HG03558 (cell line): Measurements from ENCODE around the gene KITLG.
"Not testable (repeated sequence)": the region's sequence is repeated elsewhere in the genome, so short reads cannot be mapped to it uniquely, and the experiment has no call there.

Experiments
- ATAC-seq: cut with Tn5 transposase; IDR thresholded peaks from one replicate; pipeline ENCODE4 v1.9.1; 2021; ENCODE audit warnings: moderate number of reproducible peaks; ENCODE audit not compliant: unreplicated experiment; ENCODE audit errors: extremely low read depth

Gene KITLG

DNA sequence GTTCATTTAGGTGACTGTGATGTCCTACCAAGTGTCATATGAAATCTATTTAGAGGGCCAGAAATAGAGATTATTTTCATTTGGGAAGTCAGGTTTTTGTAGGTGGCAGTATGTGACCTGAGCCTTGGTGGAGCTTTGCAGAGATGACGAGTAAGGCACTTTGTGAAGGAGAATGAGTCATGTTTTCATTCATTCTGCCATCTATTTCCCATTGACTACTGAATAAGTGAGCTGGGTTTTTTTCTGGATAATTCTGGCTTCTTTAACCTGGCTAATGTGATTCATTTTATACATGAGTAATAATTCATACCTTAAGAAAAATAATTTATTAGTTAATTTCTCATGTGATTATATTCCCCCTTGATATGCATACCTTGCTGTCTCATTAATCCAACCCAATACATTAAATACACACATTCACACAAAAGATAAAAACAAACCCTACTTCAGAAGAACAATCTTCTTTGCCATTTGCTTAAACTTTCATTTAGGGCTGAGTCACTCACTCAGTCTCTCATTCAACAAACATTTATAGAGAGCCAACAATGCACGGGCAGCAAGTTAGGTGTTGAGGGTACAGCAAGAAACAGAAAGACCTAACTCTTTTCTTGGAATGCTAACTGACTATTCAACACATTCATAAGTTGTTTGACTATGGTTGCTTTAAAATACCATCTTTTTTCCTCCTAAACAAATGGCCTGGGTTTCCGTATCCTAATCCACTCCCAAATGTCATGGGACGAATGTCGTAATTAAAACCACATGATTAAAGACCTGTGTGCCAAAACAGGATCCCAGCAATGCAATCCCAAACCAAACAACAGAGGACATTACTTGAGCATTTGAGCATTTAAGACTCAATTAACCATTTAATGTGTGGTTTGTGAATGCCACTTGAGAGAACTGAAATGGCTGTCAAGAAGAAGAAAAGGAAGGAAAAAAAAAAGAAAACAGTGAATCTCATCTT, 78.0 kb downstream of the KITLG start:
- no peak for ATAC-seq

DNA sequence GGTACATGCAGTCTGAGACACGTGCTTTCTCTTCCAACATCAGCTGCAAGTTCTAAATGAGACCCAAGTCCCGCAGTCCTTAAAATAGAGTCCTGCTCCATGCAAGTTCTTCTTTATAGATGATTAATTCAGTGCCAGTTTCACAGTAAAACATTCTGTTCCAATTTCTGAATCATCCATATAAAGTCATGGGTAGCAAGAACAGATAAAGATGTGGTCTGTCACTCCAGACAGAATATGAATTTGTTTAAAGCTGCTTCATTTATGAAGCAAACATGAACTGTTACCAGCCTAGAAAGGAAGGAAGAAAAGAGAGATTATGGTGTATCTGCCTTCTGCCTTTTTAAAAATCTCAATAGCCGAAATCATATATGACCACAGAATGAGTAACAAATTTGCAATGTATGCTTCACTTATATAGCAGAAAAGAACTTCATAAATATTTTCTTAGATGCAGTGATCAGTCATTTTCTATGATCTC, 83.3 kb downstream of the KITLG start:
- no peak for ATAC-seq

DNA sequence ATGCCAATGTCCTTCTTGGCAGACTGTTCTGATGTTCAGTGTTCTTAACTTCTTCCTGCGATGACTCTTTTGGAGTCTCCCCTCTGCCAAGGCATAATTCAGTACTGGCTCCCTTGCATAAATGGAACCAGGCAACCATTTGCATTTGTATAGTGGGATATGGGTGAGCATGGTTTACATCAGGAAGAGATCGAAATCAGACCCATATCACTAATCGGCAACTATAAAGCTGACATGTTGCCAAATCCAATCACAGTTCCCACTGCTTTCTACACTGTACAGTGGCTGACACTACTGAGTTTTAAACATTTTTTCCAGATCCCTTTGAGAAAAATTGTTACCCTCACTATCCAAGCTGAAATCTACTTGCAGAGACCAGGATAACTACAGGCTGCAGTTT, 83.8 kb downstream of the KITLG start:
- ATAC-seq: no peak

DNA sequence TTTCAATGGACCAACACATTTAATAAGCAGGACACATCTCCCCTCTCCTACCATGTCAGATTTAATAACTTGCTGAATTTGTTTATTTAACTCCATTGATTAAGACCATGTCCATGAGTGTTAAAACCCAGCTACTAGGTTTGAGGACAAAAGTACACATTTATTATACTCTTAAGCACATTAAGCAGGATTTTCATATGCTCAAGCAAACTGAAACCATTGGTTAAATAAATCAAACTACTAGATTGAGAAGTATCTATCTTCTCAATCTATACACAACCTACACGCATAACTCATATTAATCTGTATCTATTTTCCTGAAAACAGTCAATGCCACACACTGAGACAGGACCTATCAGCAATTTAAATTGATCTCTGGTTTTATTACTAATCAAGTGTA, 85.2 kb downstream of the KITLG start:
- no peak for ATAC-seq

DNA sequence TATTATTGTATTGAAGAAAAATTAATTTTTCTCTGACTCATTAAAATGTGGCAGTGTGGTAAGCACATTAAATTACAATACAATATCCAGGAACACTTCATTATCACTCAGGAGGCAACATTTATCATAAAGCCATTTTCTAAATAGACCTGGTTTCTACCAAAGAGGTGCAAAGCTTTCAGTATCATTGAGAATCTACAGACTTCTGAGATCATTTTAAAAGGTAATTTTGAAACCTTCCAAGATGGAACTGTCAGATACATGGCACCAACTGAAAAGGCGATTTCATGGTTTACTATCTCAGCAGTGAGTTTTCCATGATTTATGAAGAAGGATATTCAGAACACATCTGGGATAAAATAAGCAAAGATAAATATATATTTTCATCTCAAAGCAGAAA, 85.8 kb downstream of the KITLG start:
- ATAC-seq: no peak

DNA sequence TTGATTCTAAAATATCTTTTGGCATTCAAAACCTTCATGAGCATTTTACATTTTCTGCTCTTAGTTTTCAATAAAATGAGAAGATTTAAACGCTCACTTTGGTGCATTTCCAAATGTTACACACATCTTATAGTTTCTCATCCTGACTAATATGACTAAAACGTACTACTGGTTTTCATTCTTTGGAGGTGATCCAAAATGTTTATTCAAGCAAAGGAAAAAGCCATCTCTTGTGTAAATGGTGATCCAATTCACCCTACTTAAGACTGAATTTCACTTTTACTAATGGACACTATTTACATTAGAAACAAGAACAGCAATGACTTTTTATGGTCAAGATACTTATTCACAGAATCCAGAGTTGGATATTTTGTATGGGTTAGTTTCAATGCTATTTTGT, 86.6 kb downstream of the KITLG start:
- ATAC-seq: no peak

DNA sequence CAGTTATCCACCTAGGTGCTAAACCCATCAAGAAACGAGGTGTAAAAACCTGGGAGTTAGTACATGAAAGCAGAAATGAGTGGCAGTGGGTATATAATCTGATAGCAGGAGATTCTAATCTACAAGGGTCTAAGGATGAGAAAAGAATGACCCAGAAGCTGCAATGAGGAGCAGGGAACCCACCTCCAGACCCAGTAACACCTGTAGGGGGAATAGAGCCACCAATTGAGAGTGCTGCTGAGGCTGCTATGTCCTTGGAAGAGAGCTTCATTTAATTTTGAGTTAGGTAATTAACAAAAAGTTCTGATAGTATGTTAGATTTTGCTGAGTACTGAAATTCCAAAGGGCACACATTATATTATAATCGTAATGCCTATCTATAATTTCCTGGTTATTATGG, 89.8 kb downstream of the KITLG start:
- no peak for ATAC-seq

DNA sequence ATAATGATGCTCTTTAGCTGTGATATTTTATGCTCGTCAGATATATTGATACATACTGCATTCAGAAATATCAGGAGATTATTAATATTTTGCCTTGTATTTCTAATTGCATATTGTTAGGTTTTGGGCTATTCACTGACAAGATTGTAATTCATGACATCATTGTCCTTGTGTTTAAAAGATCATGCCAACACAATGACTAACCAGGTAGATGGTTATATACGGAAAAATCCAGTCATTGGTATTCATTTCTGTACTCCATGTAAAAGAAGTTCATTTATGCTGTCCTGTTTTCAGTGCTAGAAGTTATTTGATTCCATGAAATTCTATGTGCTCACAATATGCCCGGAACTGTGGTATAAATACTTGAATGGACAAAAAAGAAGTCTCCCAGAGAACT, 107.5 kb downstream of the KITLG start:
- no peak for ATAC-seq

DNA sequence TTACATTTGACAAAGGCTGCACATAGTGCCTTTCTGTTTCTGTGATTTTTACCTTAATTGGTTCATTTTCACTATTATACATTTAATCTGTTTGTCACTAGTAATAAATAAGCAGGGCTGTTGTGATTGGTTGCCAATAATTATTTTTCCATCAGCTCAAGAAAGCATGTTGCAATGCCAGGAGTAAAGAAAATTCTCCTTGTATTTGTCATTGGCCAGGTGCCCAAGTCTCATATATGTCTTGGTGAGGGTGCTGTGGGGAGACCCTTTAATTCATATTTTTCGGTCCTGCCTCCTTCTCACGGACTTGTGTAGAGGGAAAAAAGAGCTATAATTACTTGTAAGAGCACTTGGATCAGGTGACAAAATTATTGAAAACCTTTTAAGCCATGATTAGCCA, 108.0 kb downstream of the KITLG start:
- ATAC-seq: no peak

DNA sequence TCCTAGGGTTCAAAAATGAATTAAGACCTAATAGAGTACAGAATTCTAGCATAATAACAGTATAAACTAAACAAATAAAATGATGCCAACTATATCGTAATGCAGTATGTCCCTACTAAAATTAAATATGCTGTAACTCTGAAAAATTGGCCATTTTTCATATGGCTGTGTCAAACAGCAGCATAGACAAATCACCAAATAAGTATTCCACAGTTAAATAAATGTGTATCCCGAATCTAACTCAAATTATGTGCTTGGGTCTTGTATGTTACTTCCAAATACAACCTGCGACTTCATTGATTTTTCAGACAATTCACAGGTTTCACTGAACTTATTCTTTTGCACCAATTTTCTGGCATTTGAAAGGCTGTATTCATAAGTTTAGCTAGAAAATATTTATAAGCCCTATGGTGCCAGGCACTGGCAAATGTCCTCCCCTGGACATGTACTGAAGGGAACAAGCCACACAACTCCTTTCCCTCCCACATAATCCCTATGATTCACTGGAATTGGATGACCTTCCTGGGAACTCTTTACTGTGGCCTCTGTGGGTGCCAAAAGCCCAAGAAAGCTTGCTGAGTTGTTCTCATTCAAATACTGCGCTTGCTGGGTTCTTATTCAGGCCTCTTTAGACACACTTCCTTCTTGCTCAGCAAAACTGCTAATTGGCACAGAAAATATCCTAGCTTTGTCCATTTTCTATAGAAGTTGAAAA, 108.8 kb downstream of the KITLG start:
- ATAC-seq: no peak

DNA sequence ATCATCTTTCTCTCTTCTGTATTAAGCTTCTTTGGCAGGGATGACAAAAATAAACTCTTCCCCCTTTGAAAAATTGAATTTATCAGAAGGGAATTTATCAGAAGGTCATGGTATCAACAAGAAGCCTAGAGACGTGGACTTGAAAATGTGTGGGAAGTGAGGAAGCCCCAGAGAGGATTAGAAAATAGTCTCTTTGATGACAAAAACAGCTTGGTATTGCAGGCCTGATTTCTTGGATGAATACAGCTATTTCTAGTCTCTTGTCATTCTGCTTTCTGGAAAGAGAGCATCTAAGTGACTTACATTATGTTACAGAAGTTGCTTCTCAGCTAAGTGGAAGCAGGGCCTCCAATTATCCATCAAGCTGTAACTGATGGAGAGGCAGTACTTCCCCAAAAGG, 111.1 kb downstream of the KITLG start:
- no peak for ATAC-seq

DNA sequence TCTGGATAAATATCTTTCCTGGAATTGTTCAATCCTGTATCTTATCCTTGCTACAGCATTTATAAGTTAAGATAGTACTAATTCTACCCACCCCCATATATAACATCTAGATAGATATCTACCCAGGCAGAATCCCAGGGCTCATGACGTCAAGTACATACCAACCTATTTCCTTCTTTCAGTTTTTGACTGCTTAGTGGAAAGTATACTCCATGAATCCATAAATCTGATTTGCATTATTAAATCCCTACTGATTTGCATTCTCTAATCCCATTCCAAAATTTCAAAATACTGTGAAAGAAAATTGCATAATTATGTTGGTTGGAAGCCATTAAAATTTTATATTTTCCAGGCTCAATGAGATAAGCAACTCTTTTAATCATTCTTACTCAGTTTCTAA, 111.7 kb downstream of the KITLG start:
- no peak for ATAC-seq

DNA sequence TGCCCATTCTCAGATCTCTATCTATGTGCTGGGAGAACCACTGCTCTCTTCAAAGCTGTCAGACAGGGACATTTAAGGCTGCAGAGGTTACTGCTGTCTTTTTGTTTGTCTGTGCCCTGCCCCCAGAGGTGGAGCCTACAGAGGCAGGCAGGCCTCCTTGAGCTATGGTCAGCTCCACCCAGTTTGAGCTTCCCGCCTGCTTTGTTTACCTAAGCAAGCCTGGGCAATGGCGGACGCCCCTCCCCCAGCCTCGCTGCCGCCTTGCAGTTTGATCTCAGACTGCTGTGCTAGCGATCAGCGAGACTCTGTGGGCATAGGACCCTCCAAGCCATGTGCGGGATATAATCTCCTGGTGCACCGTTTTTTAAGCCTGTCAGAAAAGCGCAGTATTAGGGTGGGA, 113.6 kb downstream of the KITLG start:
- ATAC-seq: not testable (repeated sequence)

DNA sequence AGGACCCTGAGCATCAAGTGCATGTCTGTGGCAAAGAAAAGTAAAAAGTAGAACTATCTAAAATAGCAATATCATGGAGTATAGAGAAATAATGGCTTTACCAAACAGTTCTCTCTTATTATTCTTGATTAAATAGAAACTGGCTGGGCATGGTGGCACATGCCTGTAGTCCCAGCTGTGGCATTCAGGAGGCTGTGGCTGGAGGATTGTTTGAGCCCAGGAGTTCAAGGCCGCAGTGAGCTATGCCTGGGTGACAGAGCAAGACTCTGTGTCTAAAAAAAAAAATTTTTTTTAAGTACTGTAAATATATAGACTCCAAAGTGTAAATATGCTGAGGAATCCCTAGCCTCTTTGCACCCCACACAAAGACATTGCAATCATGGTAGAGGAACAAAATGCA, 121.9 kb downstream of the KITLG start:
- no peak for ATAC-seq

DNA sequence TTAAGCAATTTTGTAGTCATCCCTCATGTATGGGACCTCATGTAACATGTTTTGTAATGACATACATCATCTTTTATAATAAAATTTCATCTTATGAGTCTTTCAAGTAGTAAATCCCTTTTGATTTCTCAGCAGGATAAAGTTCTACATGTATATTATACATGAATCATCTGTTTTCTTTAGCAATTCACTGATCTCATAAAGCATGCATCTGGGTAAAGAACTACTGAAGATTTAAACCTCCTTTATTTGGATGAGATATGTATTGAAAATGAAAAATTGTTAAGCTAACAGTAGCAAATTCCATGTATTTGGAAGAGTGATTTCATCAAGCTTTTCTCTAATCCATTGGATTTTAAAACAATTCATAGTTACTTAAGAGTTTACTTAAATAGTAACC, 126.9 kb downstream of the KITLG start:
- ATAC-seq: no peak

DNA sequence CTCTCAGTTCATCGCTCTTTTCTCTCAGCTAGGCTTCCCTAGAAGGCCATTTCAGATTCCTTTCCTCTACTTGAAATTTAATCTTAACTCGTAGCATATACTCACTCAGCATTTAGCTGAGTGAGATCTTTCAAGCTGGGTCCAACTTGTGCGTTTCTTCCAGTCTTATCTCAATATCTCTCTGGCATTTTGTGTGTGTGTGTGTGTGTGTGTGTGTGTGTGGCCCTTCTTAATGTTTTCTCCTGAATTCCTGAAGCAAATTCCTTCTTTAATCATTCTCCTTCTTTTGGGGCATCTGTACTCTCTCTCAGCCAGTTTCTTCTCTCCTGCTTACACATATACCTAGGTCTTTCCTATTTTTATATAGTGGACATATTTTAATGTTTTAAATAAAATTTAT, 129.1 kb downstream of the KITLG start:
- ATAC-seq: no peak

DNA sequence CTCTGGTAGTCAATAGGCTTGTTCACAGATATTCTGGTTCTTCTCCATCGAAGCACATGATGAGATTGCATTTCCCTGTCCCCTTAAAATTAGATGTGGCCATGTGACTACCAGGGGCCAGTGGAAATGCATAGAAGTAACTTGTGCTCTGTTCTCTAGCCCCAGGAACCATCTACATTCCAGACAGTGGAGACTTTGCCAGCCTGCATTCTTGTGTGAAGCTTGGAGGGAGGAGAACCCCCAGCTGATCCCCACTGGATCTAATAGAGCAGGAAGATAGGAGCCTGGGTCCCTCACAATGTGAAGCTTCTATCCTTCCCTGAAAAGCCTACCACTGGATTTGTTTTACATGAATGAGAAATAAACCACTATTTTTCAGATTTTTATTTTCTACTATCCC, 130.1 kb downstream of the KITLG start:
- ATAC-seq: no peak

DNA sequence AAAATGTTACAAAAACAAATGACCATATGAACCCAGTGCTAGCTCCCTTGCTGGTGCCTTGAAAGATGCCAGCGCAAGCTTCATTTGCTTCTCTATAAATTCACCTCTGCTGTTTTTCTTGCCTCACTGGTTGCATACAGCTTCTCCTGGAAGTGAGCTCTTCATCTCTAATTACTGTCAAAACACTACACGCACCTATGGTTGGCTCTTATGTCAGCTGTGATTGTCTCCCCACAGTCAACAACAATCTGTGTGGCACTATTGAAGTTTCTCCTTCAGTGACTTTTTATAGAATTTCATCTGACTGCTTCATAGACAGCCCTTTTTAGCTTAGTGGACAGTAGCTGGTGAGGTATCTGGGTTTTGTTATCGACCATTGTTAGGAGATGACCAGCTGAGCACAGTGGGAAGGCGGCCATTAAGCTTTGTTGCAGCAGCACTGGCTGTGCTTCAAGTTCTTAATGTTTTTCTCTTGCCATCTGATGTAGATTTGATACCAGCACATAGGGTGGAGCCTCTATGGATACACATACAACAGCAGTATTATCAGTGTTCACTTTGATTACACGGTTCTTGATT, 131.8 kb downstream of the KITLG start:
- ATAC-seq: no peak

DNA sequence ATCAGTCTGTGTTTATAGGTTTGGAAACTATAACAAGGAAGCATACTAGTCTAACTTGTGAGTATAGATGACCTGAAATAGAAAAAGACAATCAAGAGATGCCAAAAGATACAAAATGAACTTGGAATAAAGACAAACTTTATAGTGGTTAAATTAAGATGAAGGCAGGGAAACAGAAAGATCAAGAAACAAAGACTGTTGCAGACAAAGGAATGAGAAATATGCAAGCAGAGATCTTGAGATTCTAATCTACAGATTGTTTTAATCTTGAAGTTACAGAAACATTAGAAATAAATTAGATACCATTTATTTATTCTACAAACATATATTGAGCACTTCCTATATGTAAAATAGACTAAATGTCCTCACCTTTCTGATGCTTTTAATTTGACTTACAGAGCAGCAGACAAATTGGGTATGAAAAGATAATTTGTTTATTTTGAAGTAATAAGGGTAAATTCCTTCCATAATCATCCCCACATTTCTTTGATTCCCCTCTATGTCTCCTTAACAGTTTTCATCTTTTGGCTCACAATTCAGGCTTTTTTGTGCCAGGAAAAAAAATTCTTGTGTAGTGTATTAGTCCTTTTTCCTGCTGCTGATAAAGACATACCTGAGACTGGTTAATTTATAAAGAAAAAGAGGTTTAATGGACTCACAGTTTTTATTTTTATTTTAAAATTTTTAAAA, 134.4 kb downstream of the KITLG start:
- ATAC-seq: no peak

DNA sequence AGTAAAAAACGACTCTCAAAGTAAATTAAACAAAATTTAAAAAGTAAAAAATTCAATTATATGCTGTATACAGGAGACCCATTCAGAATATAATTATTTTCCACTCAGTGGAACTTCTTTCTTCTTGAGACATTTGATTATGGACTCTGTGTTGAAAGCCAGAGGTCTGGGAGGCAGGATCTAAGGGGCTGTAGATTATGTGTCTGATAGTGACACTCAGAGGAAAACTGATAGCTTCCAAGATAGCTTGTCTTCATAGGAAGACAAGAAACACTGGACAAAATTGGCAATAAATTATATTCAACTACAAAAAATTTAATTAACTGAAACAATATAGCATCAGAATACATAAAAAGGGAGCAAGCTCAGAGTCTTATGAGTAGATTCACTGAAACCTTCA, 135.8 kb downstream of the KITLG start:
- ATAC-seq: no peak
